ENCODE data around the gene CEP170B. TPM values are rescaled to one million over a fixed set of nuclear protein-coding genes. Genes with fewer than 3 reads are reported as not detected.

Gene CEP170B
- total RNA-seq, 1 donor from 2014 or later, result 55.4 TPM

DNA sequence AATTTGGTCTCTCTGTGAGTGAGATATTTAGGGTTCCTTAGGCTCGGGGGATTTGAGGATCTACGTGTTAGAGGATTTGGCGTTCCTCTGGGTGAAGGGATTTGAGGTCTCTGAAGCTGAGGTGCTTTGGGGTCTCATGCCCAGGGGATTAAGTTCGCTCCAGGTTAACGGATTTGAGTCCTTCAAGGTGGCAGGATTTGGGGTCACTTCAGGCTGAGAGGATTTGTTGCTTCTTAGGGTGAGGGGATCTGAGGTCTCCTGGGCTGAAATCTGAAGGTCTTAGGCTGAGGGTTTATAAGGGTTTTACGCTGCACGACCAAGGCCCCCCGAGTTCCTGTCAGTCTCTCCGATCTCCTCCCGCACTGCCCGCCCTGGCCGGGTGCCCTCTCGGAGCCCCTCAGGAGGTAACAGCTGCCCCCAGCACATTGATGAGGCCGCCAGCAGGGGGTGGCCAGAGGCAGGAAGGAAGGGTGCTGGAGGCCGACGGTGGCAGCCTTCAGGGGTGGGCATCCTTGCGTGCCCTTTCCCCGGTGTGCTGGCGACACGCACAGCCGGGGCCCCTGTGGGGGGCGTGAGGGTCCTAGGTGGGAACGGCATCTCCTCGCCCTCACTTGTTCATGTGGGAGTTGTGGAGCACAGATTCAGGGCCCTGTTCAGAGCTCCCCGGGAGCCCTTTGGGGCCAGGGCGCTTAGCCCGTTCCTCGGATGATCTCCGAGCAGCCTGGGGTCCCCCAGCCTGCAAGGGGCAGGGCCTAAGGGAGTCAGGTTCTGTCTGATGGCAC is 14.3 kb downstream of the CEP170B start:
- no peak overlapping the region for H3K27ac ChIP-seq (ENCODE audit: low read depth, low read length)
- H3K4me3 ChIP-seq (ENCODE audit: insufficient read depth, low read depth, low read length), result no peak overlapping the region
- H3K9ac ChIP-seq (ENCODE audit: low read length), result no peak overlapping the region

GRCh38 chr14:104879983-104880565 is 15.0 kb downstream of the CEP170B start:
- H3K4me3 Mint-ChIP-seq (ENCODE audit: unreplicated experiment), result no peak overlapping the region

More for the DNA sequence above, 14.3 kb downstream of the CEP170B start:
- no peak overlapping the region for H3K4me3 Mint-ChIP-seq (ENCODE audit: unreplicated experiment)
- TF ChIP-seq EZH2 (IDR thresholded peaks at IDR 0.05; ENCODE audit: insufficient read depth, low read length) (no peak), CTCF (IDR thresholded peaks at IDR 0.05; ENCODE audit: insufficient read depth, low read depth, low read length) (no peak)
- Histone ChIP-seq H3K36me3 (ENCODE audit: insufficient read depth, low read length) (peaks cover 3% of the 10 kb centered on the region), H3K27me3 (ENCODE audit: insufficient read depth, low read length) (no peaks in the 10 kb centered on the region), H3K79me2 (ENCODE audit: insufficient read depth, low read length) (peaks cover 13% of the 10 kb centered on the region), H2AFZ (ENCODE audit: low read depth, low read length) (no peak overlapping the region), H3K4me1 (ENCODE audit: insufficient read depth, low read length) (no peaks in the 10 kb centered on the region), H4K20me1 (ENCODE audit: insufficient read depth, low read length) (peaks cover 67% of the 10 kb centered on the region), H3K4me2 (ENCODE audit: low read length) (no peak overlapping the region), H3K9me3 (ENCODE audit: insufficient read depth, low read depth, low read length) (no peaks in the 10 kb centered on the region)
- no peaks in the 10 kb centered on the region for H3K27me3 Mint-ChIP-seq (ENCODE audit: low read depth, unreplicated experiment)
- H3K4me1 Mint-ChIP-seq (ENCODE audit: low read depth, unreplicated experiment), result no peaks in the 10 kb centered on the region
- no peaks in the 10 kb centered on the region for H3K9me3 Mint-ChIP-seq (ENCODE audit: unreplicated experiment)
- H3K27ac Mint-ChIP-seq (ENCODE audit: unreplicated experiment), result peak overlapping the region; percentile 62
- H3K36me3 Mint-ChIP-seq (ENCODE audit: low read depth, unreplicated experiment), result peaks cover 5% of the 10 kb centered on the region
- DNase-seq (ENCODE audit: low read depth) (no peak), FAIRE-seq (no peak)

DNA sequence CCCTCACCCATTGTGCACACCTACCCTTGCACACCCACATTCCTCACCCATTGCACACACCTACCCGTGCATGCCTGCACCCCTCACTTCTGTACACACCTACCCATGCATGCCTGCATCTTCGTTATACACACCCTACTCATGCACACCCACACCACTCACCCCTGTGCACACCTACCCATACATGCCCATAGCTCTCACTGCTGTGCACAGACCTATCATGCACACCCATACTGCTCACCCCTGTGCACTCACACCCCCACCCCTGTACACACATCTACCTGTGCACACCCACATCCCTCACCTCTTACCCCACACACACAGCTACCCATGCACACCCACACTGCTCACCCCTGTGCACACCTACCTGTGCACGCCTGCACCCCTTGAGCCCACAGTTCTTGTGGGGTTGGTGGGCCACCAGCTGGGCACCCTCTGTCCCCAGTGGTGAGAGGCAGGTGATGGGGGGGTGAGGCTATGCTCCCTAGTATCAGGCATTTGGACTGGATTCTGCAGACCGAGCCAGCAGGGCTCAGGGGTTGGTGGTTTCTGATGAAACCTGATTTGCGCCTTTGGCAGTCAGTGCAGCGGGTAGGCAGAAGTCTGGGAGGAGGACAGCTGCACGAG is 15.6 kb downstream of the CEP170B start:
- Histone ChIP-seq H2AFZ (ENCODE audit: low read depth, low read length) (no peak overlapping the region), H3K9ac (ENCODE audit: low read length) (no peak overlapping the region), H3K27ac (ENCODE audit: low read depth, low read length) (no peak overlapping the region), H3K4me3 (ENCODE audit: insufficient read depth, low read depth, low read length) (no peak overlapping the region), H4K20me1 (ENCODE audit: insufficient read depth, low read length) (peaks cover 54% of the 10 kb centered on the region), H3K36me3 (ENCODE audit: insufficient read depth, low read length) (peaks cover 3% of the 10 kb centered on the region), H3K4me2 (ENCODE audit: low read length) (no peak overlapping the region), H3K9me3 (ENCODE audit: insufficient read depth, low read depth, low read length) (no peaks in the 10 kb centered on the region), H3K79me2 (ENCODE audit: insufficient read depth, low read length) (peaks cover 1% of the 10 kb centered on the region), H3K4me1 (ENCODE audit: insufficient read depth, low read length) (no peaks in the 10 kb centered on the region), H3K27me3 (ENCODE audit: insufficient read depth, low read length) (no peaks in the 10 kb centered on the region)
- Mint-ChIP-seq H3K27ac (ENCODE audit: unreplicated experiment) (peak overlapping the region; percentile 91), H3K9me3 (ENCODE audit: unreplicated experiment) (no peaks in the 10 kb centered on the region), H3K36me3 (ENCODE audit: low read depth, unreplicated experiment) (peaks cover 5% of the 10 kb centered on the region), H3K4me3 (ENCODE audit: unreplicated experiment) (no peak overlapping the region), H3K27me3 (ENCODE audit: low read depth, unreplicated experiment) (no peaks in the 10 kb centered on the region), H3K4me1 (ENCODE audit: low read depth, unreplicated experiment) (no peaks in the 10 kb centered on the region)
- TF ChIP-seq CTCF (IDR thresholded peaks at IDR 0.05; ENCODE audit: insufficient read depth, low read depth, low read length) (no peak), EZH2 (IDR thresholded peaks at IDR 0.05; ENCODE audit: insufficient read depth, low read length) (no peak)
- FAIRE-seq, result no peak
- no peak for DNase-seq (ENCODE audit: low read depth)

More at GRCh38 chr14:104879983-104880565, 15.0 kb downstream of the CEP170B start:
- Histone ChIP-seq H3K27ac (ENCODE audit: low read depth, low read length) (no peak overlapping the region), H3K4me1 (ENCODE audit: insufficient read depth, low read length) (no peaks in the 10 kb centered on the region), H3K9ac (ENCODE audit: low read length) (no peak overlapping the region), H4K20me1 (ENCODE audit: insufficient read depth, low read length) (peaks cover 61% of the 10 kb centered on the region), H3K9me3 (ENCODE audit: insufficient read depth, low read depth, low read length) (no peaks in the 10 kb centered on the region), H3K4me3 (ENCODE audit: insufficient read depth, low read depth, low read length) (no peak overlapping the region), H3K36me3 (ENCODE audit: insufficient read depth, low read length) (peaks cover 3% of the 10 kb centered on the region), H3K27me3 (ENCODE audit: insufficient read depth, low read length) (no peaks in the 10 kb centered on the region), H2AFZ (ENCODE audit: low read depth, low read length) (no peak overlapping the region), H3K79me2 (ENCODE audit: insufficient read depth, low read length) (peaks cover 8% of the 10 kb centered on the region), H3K4me2 (ENCODE audit: low read length) (no peak overlapping the region)
- DNase-seq (ENCODE audit: low read depth) (no peak), FAIRE-seq (no peak)
- Mint-ChIP-seq H3K9me3 (ENCODE audit: unreplicated experiment) (no peaks in the 10 kb centered on the region), H3K27ac (ENCODE audit: unreplicated experiment) (no peak overlapping the region), H3K27me3 (ENCODE audit: low read depth, unreplicated experiment) (no peaks in the 10 kb centered on the region), H3K36me3 (ENCODE audit: low read depth, unreplicated experiment) (peaks cover 5% of the 10 kb centered on the region), H3K4me1 (ENCODE audit: low read depth, unreplicated experiment) (no peaks in the 10 kb centered on the region)
- TF ChIP-seq EZH2 (IDR thresholded peaks at IDR 0.05; ENCODE audit: insufficient read depth, low read length), result no peak

All from astrocyte (in vitro differentiated cells and primary cell).